ENCODE measurements around the gene MINDY4. TPM values are rescaled to one million over a fixed set of nuclear protein-coding genes. Genes with fewer than 3 reads are reported as not detected.

The MINDY4 gene
- total RNA-seq, 2 donors from 2014 or later, result 8.1 to 31.9 TPM

GRCh38 chr7:30841025-30841735 is 70.0 kb downstream of the MINDY4 start:
- Histone ChIP-seq H3K27me3 (replicated peaks; ENCODE audit: insufficient read depth) (no peaks in the 10 kb centered on the region), H3K36me3 (no peaks in the 10 kb centered on the region), H3K9me3 (no peaks in the 10 kb centered on the region), H3K4me1 (replicated peaks) (no peaks in the 10 kb centered on the region), H3K4me3 (no peak overlapping the region), H3K27ac (no peak overlapping the region)
- TF ChIP-seq CTCF (IDR thresholded peaks at IDR 0.05) (no peak), POLR2A (IDR thresholded peaks at IDR 0.05) (no peak), POLR2AphosphoS5 (IDR thresholded peaks at IDR 0.05) (no peak)
- WGBS, result 85% methylated on average over 19 of the region's 19 CpGs
- DNase-seq (ENCODE audit: low spot score), result no peak
- intact Hi-C loops (cut with DNase I), result no loop called here

GRCh38 chr7:30841801-30842541 is 70.8 kb downstream of the MINDY4 start:
- DNase-seq (ENCODE audit: low spot score), result no peak
- no peak overlapping the region for H3K4me3 ChIP-seq
- WGBS, result 93% methylated on average over 7 of the region's 7 CpGs
- no peaks in the 10 kb centered on the region for H3K27me3 ChIP-seq (replicated peaks; ENCODE audit: insufficient read depth)
- TF ChIP-seq POLR2A (IDR thresholded peaks at IDR 0.05) (no peak), POLR2AphosphoS5 (IDR thresholded peaks at IDR 0.05) (no peak), CTCF (IDR thresholded peaks at IDR 0.05) (no peak)
- no peaks in the 10 kb centered on the region for H3K36me3 ChIP-seq
- intact Hi-C loops (cut with DNase I), result no loop called here
- H3K4me1 ChIP-seq (replicated peaks), result no peaks in the 10 kb centered on the region
- H3K27ac ChIP-seq, result no peak overlapping the region
- no peaks in the 10 kb centered on the region for H3K9me3 ChIP-seq

- DNase-seq (ENCODE audit: low spot score), result no peak
- Histone ChIP-seq H3K4me1 (replicated peaks) (no peaks in the 10 kb centered on the region), H3K27ac (peak overlapping the region; percentile 9 to 66), H3K9me3 (no peaks in the 10 kb centered on the region), H3K4me3 (no peak overlapping the region), H3K27me3 (replicated peaks; ENCODE audit: insufficient read depth) (no peaks in the 10 kb centered on the region), H3K36me3 (no peaks in the 10 kb centered on the region)
- TF ChIP-seq CTCF (IDR thresholded peaks at IDR 0.05) (no peak), POLR2AphosphoS5 (IDR thresholded peaks at IDR 0.05) (no peak), POLR2A (IDR thresholded peaks at IDR 0.05) (no peak)
- intact Hi-C loops (cut with DNase I), result no loop called here
- 82% methylated on average over 8 of the region's 8 CpGs for WGBS
Observed at GRCh38 chr7:30842542-30843451, 71.6 kb downstream of the MINDY4 start.

GRCh38 chr7:30843741-30844482 is 72.7 kb downstream of the MINDY4 start:
- H3K27ac ChIP-seq, result peak overlapping the region; percentile 59 to 66
- no peak overlapping the region for H3K4me3 ChIP-seq
- DNase-seq (ENCODE audit: low spot score), result no peak
- H3K36me3 ChIP-seq, result no peaks in the 10 kb centered on the region
- H3K9me3 ChIP-seq, result no peaks in the 10 kb centered on the region
- no peaks in the 10 kb centered on the region for H3K4me1 ChIP-seq (replicated peaks)
- 90% methylated on average over 10 of the region's 11 CpGs for WGBS
- TF ChIP-seq CTCF (IDR thresholded peaks at IDR 0.05), result no peak
- intact Hi-C loops (cut with DNase I), result no loop called here
- no peaks in the 10 kb centered on the region for H3K27me3 ChIP-seq (replicated peaks; ENCODE audit: insufficient read depth)
